ENCODE results near the gene ABLIM3.

The ABLIM3 gene

DNA sequence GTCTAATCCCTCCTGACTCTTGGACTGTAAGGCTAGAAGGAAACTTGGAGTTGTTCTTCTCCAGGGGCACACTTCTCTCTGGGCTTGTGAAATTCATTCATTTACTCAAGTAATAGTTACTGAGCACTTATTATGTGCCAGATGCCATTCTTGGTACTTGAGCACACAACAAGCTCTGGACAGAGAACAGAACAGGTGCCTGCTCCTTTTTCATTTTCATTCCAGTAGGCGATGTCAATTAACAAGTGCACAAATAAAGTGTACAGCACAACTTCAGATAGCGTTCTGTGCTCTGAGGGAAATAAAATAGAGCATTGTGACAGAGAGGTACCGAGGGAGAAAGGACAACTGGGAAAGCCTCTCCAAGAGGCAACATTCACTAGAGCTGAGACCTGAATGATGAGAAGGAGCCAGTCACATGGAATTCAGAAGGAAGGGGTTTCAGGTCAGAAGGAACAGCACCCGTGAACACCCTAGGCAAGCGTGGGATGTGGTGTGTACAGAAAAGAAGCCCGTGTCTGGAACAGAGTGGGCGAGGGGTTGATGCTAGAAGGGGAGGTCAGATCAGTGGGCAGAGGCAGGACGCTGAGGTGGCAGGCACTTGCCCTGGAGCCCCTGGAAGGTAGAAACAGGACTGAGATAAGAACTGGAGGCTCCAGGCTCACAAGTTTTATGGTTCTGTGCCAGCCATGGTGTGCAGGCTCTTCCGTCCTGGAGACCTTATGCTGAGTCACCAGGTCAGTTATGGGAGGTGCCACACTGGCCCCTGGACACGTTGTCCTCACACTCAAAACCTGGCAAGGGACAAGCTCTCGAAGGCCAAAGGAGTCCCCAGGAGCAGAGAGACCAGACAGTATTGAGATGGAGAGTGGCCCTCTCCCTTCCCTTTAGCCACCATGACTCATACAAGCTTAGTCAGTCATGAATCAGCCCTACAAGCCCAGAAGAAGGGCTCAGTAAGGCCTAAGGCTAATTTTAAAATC is 7.2 kb upstream of the ABLIM3 start:
- DNase-seq, result no peak

DNA sequence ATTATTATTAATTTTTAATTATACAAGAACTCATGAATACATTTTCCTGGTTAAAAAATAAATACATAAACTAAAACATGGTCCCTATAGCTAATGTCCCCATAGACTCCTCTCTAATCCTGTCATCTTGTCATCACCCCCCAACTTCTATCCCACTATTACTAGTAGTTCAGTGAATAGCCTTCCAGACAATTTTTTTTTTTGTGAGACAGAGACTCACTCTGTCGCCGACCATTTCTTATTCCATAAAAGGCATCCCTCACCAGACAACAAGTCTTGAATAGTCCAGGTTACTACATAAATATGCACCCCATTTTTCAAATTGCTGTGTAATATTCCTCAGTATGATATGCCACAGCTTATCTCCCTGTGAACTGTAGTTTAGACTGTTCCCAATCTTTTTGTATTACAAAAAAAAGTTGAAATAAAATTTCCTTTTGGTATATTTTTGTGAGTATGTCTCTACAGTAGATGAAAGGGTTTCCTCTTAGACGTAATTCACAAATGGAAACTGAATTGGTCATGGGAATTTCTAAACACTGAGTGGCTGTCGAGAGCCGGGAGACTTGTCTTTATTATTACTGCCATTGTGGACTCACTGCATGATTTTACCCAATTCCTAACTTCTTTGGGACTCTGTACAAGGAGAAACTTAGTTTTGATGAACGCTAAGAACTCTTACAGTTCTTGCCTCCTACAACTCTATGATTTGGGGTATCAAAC is 6.4 kb upstream of the ABLIM3 start:
- no peak for DNase-seq

DNA sequence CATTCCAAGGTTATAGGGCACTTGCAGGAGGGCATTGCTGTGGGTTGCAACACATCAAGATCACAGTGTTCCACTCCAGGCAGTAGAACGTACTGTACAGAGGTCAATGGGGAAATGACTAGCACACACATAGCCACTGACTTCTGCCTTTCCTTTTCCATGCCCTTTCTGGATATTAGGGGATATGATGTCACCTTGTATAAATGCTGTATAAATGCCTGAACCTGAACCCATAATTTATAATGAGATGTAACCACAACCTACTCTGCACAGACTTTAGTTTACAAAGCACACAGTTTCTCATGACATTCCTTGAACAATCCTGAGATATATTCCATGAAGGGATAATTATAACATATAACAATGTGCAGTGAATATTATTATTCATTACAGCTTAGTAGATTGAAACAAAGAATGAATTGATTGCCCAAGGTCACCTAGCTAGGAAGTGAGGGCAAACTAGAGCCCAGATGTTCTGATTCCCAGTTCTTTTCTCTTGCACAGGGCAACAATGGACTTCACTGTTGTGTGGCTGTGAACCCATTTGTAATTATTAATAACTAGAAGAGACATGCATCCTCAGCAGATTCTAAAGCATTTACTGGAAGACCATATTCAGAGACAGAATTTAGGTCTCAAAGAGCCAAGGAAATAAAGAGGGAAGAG is 5.6 kb upstream of the ABLIM3 start:
- no peak for DNase-seq

DNA sequence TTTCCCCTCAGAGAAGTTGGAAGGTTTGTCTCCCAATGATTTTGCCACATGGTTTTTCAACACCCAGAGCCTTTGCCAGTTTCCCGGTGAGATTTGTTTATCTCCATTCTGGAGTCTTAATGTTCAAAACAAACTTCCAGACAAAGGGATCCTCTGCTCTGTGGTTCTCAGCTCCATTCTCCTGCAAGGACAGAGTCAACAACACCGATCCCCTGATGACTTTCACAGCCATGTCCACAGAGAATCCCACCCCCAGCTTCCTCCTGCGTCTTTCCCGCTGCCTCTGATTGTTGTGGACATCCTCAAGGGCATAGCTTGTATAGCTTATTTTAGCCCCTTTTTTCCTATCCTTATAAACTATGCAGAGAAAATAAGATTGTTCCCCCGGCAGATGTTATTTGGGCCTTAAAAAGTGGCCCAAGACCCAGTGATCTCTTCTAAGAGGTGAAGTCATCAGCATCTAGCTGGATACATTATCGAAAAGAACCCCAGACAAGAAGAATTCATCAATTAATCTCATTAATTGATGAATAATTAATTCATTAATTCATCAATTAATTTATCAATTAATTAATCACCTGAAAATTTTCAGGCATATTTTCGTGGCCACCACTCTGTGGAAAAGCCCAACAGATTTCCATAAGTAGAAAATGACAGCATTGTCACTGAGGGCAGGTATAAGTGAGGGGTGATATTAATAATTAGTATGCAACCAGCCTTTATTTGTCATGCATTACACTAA is 2.9 kb upstream of the ABLIM3 start:
- DNase-seq, result no peak

DNA sequence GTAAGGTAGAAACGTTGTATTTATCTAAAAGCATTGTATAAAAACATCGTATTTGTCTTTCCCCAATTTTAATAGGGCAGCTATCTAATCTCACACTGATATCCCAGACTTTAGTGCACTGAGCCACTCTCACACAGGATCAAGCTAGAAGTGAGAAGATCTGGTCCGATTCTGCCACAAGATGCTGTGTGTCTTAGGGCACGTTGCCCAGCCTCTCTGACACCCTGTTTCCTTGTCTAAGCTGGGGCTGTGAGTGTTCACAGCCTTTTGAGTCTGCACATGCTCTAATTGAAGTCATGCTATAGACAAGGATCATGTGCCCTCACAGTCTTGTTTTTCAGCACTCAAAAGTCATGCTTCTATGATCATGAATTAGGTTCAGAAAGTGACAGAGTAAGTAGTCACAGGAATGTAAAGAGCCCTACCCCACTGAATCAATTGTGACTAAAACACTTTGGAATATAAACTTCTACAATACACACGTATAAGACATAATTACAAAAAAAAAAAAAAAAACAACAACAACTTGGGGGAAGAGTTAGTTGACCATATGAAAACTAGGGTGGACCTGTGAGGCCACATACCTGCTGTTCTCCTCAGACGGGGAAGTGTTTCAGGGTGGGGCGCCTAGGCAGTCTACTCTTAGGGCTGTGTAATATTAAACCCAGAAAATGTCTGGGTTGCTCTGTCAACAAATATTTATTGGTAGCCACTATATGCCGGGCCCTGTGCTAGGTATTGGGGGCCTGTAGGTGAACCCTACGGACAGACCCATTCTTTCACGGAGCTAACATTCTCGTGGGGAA is 893 bp upstream of the ABLIM3 start:
- no peak for DNase-seq

DNA sequence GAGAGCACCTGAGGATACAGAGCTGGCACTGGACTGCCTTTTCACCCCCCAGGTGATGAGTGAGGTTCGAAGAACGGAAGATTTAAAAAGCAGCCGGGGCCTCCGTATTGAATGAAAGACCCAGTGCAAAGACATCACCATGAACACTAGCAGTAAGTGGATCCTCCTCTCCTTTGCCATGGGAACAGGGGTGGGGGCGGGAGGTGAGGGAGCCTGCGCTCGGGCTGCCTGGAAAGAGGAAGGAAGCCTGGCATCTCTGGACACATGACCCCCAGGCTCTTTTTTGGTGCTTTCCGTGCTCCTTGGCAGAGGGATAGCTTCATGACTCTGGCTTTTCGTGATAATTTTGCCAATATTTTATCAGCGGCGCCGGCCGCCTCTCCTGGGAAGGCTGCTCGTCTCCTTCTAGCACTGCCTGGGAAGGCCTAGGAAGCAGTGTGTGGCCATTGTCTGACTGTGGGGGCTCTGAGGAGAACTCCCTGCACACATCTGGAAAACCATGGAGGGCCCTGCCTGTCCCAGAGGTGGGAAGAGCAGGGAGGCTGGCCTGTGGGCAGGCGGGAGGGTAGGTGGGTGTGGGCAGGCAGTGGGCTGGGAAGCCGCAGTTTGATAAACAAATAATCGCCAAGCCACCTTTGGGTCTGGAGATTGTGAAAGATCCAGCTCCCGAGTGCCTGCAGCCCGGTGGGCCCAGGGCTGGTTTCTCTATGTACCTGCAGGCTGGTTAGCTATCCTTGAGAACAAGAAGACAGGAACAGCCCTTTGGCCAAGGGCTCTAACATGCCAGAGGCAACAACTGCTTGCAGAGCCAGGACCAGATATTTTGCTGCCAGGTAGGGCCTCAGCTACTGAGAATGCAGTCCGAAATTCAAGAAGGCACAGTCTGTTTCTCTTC is 911 bp downstream of the ABLIM3 start:
- DNase-seq, result no peak

DNA sequence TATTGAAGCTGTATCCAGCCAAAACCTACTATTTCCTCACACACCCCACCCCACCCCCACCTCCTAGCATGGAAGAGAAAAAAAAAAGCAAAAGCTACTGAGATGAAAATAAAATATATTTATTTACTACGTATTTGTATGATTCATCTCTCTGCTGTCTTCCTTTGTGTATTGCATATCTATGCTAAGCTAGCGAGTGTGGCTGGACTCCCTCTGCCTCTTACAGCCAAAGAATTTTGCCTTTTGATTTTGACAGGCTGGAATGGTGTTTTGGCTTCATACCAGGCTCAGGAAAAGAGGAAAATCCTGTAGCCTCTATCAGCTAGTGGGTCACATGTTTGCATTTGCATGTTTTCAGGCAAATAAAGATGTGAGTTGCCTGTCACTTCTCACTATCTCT is 2.2 kb downstream of the ABLIM3 start:
- no peak for DNase-seq

DNA sequence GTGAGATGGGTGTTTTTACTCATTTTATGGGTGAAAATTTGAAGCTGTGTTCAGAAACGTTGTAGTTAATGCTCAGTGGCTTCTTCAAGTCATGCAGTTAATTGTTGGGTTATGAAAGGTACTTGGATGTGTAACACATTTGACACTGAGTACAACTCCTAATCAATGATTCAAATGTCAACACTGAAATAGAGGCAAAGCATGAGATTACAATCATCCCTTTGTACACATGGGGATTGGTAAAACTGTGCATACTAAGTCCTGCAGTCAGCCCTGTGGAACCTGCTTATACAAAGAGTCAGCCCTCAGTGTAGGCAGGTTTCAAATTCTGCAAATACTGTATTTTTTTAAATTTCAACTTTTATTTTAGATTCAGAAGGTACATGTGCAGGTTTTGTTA is 3.3 kb downstream of the ABLIM3 start:
- no peak for DNase-seq

DNA sequence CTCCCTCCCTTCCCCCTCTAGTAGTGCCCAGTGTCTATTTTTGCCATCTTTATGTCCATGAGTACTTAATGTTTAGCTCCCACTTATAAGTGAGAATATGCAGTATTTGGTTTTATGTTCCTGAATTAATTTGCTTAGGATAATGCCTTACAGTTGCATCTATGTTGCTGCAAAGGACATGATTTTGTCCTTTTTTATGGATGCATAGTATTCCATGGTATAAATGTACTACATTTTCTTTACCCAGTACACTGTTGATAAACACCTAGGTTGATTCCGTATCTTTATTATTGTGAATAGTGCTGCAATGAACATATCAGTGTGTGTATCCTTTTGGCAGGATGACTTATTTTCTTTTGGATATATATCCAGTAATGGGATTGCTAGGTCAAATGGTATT is 3.8 kb downstream of the ABLIM3 start:
- no peak for DNase-seq

DNA sequence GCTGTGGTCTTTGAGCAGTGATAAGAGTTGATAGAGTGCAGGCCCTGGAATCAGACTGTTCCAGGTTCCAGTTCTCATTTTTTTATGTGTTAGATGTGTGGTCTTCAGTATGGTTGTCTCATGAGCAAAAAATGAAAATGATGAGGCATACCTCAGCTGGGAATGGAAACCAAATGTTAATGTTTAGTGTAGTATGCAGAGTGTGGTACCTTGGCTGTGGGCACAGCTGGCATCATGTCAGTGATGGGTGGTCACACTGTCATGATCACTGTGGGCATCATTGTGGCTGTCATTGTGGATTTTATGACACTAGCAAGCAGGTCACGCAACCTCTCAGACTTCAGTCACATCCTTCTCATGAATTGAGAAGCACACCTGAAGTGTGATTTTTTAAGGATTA is 6.4 kb downstream of the ABLIM3 start:
- no peak for DNase-seq

DNA sequence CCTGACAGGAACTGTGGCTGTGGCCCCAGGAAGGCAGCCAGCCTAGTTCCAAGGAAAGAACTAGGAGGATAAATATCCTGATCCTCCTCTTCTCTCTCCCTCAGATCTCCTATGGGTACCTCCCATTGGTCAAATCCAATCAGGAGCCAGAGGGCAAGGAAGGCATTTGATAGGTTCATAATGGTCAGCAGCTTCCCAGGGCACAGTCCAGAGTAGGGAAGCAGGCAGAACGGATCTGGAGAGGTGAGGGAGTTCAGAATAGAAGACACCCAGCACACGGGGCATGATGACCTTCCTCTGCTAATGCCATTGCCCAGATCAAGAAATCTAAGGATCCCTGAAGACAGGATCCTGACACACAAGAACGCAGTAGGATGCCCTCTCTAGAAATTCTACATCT is 8.6 kb downstream of the ABLIM3 start:
- no peak for DNase-seq

DNA sequence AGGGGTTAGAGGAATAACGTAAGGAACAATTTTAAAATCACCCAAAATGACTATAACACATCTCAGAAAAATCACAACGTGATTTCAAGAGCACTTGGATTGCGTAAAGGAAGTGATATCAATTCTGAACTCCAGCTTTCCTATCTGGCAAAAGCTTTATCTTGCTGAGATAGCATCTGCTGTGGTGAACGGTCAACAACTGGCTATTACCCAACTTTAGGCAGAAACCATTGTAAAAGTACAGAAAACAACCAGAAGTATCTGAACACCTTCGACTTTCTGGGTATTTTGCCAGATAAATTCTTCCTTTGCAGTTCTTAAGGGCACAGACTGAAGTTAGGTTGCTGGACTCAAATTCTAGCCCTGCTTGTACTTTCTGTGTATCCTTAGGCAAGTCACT is 9.2 kb downstream of the ABLIM3 start:
- no peak for DNase-seq

DNA sequence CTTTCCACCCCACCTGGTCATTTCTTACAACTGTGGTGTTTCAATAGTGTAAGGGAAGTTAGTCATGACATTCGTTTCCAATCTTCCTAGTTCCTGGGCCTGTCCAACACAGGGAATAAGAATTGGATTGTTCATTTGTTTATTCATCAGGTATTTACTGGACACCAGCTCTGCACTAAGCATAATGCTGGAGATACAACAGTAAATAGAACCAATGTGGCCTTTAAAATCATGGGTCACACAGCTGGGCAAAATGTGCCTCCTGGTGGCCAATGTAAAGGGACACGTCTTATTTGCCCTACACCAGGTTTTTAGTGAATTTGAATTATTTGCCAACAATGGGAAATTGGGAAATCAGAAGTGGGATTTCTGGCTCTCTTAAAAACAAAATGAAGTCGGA is 10.4 kb downstream of the ABLIM3 start:
- no peak for DNase-seq

DNA sequence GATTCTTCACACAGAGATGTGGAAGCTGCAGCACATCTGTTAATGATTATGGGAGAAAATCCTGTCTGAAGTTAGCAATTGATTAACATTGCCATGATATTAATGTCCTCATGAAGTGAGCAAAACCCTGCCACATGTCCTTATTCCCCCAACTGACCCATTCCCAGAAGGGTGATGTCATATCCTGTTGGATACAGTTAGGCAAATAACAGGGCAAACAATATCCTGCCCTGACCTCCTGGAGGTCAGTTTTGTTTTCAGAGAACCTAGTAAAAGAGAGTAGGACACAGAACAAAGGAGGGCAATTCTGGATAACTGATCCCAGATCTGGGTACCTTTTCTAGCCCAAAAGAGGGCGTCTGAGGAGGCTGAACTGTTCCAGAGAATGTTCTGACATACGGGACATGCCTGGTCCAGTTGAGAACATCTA is 11.0 kb downstream of the ABLIM3 start:
- no peak for DNase-seq

DNA sequence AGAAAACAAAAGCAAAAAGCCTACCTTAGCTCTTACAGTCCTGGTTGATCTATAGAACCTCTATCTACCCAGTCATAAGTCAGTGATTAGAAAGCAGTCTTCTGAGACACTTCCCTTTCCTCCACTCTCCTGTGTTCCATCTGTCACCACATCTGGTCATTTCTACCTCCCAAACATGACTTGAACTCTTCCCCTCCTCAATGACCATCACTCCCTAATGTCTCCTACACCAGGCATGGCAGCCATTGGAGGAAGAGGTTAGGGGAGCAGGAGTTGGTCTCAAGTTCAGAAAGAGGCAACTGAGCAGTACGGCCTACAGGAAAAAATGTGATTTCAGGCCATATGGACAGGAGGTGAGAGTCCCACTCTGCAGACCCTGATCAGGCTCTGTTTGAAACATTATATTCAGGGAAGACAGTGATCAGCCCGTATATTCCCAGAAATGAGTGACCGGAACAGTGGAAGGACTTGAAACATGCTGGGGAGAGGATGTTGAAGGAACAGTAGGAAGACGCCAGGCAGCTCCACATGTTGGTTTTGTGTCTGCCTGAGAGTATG is 12.0 kb downstream of the ABLIM3 start:
- DNase-seq, result no peak

DNA sequence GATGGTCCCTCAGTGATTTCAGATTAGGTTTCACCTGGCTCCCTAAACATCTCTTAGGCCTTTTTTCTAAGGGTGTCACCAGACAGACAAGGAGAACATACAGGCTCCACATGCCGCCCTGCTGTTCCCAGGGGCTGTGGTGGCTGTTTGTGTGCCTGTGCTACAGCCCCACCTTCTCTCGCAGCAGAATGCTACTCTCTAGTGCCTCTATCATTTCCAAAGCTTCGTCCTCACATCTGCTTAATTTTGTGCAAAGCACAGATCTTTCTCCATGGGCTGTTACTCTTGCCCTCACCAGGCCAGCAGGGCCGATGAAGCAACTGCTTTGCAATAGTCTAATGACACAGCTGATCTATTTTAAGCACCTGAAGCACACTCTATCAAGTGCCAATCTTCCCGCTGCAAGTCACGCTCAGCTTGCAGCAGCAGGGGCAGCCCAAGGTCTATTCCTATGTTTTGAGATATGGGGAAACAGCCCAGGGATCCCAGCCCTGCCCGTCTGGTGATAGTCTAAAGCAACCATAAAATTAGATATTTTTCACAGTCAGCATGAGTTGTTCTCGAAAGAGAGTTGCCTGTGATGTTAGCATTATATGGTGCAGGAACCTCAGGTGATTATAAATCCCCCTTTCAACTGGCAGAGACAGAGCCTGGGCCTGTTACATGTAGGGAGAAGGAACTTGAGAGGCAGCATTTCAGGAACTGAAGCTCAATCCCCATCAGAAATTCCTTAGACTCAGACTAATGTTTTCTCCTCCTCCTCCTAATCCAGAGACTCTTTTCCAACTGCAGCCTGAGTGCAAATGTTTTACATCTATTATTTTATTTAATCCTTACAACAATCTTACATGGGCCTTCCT is 12.7 kb downstream of the ABLIM3 start:
- DNase-seq, result no peak

DNA sequence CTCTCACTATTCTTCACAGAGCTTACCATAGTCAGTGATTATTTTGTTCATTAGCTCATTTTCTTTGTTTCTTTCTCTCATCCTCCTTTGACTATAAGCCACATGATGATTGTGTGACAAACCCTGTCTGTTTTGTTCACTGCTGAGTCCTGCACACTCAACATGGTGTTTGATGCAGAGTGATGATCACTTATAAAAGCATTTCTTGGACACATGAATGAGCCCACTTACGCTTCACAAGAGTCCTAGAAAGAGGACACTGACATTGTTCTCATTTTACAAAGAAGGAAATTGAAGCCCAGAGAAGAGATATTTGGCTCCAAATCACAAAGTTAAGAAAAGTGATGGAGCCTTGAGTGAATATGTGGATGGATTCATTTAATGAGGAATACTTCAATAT is 13.4 kb downstream of the ABLIM3 start:
- no peak for DNase-seq

DNA sequence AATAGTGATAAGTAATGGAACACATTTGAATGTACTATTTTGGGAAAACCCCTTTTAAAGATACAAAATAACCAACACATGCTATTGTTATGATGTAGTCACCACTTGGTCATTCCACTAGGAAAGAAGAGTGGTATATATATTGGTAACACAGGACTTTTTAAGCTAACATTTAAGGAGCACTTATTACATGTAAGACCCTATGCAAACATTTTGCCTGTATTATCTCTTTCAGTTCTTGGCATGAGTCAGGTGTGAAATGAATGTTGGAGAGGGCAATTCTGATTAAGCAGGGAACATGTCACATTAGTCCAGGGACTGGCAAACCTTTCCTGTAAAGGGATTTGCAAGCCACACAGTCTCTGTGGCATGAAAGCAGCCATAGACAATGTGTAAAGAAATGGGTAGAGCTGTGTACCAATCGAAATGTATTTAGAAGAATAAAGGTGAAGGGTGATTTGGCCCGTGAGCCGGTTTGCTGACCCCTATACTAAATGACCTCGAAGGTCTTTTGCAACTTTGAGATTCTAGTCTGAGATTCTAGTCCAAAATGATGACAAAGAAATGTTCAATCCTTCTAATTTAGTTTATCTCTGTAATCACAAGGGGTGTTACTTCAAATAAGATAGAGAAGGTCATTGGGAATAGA is 15.3 kb downstream of the ABLIM3 start:
- no peak for DNase-seq

DNA sequence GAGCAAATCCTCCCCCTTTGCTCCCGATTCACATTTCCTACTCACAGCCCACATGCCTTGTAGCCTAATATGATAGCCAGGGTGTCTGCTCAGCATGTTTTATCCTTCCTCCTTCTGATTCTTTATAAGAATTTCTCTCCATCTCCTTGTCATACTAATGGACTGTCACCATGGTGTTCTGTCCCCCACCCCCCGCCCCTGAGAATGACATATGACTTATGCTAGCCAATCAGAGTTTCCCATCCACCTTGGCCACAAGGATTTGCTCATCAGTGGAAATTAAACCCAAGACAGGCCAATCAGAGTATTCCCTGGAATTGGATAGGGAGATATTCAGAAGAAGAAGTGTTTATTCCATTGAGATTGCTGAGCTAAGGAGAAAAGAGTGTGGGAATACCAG is 16.0 kb downstream of the ABLIM3 start:
- no peak for DNase-seq
